ENCODE measurements around the gene SREBF2. TPM values are rescaled to one million over a fixed set of nuclear protein-coding genes. Genes with fewer than 3 reads are reported as not detected.

The SREBF2 gene
- total RNA-seq, 1 donor from 2014 or later, result 119 TPM

DNA sequence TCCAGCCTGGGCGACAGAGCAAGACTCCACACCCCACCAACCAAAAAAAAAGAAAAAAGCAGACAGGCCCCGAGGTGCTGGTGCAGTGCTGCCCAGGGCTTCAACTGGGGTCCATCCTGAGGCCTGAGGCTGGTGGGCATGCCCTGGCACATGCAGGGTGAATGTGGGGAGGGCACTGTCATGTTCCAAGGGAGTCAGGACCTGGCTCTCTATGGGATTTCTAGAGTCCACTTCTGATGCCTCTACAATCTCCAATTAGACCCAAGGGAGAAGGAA lies 103.9 kb downstream of the SREBF2 start:
- TF ChIP-seq, protein P1, sequence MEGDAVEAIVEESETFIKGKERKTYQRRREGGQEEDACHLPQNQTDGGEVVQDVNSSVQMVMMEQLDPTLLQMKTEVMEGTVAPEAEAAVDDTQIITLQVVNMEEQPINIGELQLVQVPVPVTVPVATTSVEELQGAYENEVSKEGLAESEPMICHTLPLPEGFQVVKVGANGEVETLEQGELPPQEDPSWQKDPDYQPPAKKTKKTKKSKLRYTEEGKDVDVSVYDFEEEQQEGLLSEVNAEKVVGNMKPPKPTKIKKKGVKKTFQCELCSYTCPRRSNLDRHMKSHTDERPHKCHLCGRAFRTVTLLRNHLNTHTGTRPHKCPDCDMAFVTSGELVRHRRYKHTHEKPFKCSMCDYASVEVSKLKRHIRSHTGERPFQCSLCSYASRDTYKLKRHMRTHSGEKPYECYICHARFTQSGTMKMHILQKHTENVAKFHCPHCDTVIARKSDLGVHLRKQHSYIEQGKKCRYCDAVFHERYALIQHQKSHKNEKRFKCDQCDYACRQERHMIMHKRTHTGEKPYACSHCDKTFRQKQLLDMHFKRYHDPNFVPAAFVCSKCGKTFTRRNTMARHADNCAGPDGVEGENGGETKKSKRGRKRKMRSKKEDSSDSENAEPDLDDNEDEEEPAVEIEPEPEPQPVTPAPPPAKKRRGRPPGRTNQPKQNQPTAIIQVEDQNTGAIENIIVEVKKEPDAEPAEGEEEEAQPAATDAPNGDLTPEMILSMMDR (conservative IDR thresholded peaks at IDR 0.05), result no peak
- H3K27ac Mint-ChIP-seq, result no peak overlapping the region
- DNase-seq (ENCODE audit: extremely low spot score, unreplicated experiment), result no peak
- H3K9me3 Mint-ChIP-seq, result no peaks in the 10 kb centered on the region
- H3K4me1 Mint-ChIP-seq (ENCODE audit: unreplicated experiment), result peaks cover 16% of the 10 kb centered on the region
- H3K36me3 Mint-ChIP-seq, result peaks cover 8% of the 10 kb centered on the region
- no peaks in the 10 kb centered on the region for H3K27me3 Mint-ChIP-seq
- H3K4me3 Mint-ChIP-seq, result no peak overlapping the region

DNA sequence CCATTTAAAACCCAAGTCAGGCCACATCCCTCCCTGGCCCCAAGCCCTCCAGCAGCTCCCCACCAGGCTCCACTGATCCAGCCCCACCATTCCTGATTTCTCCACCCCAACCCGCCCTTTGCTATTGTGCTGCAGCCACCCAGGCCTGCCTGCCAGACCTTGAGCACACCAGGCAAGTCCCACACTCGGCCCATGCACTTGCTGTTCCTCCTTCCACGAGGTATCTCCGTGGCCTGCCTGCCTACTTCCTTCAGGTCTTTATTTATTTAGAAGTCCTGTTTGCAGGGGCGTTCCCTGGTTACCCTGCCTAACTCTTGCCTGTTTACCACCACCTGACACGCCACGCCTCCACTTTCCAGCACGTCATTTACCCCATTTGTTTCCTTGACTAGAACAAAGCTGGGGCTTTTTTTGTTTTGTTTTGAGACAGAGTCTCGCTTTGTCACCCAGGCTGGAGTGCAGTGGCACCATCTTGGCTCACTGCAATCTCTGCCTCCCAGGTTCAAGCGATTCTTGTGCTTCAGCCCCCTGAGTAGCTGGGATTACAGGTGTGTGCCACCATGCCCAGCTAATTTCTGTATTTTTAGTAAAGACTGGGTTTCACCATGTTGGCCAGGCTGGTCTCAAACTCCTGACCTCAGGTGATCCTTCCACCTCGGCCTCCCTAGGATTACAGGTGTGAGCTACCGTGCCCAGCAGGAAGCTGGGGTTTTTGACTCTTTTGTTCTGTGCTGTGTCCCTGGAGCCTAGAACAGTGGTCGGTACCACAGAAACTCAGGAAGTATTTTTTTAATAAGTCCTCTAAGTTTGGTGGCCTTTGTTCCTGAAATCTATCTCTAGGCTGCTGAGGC lies 107.3 kb downstream of the SREBF2 start:
- no peak for DNase-seq (ENCODE audit: extremely low spot score, unreplicated experiment)
- Mint-ChIP-seq H3K4me3 (peak overlapping the region; percentile 47), H3K36me3 (peaks cover 11% of the 10 kb centered on the region), H3K27ac (peak overlapping the region; percentile 92), H3K4me1 (ENCODE audit: unreplicated experiment) (peaks cover 20% of the 10 kb centered on the region), H3K9me3 (no peaks in the 10 kb centered on the region), H3K27me3 (no peaks in the 10 kb centered on the region)
- TF ChIP-seq, protein P1 (conservative IDR thresholded peaks at IDR 0.05), result no peak

DNA sequence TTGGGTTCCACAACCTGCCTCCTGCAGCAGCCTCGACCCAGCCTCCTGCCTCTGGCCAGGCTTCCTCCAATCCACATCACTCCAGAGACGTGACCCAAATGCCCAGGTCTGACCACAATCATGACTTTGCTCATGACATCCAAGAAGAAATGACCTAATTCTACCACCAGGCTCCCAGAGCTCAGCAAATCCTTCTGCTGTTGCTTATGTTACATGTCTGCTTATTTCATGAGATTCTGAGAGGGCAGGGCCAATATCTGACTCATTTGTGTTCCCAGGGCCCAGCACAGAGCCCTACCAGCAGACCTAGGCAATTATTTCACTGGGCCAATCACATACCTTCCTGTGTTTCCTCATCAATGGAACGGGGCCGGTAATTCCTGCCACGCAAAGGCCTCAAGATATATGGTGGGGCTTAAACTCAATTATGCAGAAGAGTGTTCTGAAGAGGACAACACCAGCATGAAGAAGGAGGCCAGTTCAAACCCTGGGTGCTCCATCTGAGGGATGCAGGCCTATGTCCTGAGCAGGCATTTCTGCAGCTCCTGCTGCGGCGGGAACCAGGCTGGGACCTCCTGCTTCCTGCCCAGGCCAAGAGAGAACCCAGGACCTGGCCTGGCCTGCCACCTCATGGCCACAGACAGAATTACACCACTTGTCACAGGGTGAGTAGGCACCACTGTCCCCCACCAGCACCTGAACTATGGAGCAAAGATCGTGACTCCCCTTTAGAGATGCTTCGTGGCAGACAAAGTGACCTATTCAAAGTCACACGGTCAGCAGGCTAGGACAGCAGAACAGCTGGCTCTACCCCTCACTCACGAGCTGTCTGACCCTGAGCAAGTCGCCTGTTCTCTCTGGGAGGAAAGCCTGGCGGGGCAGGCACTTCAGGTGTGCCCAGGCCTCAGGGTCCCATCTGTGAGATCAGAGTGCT lies 108.2 kb downstream of the SREBF2 start:
- H3K27me3 Mint-ChIP-seq, result no peaks in the 10 kb centered on the region
- peak overlapping the region; percentile 92 for H3K27ac Mint-ChIP-seq
- peaks cover 11% of the 10 kb centered on the region for H3K36me3 Mint-ChIP-seq
- no peak for DNase-seq (ENCODE audit: extremely low spot score, unreplicated experiment)
- H3K4me1 Mint-ChIP-seq (ENCODE audit: unreplicated experiment), result peaks cover 26% of the 10 kb centered on the region
- TF ChIP-seq, protein P1 (conservative IDR thresholded peaks at IDR 0.05), result peak; percentile 92
- H3K9me3 Mint-ChIP-seq, result no peaks in the 10 kb centered on the region
- no peak overlapping the region for H3K4me3 Mint-ChIP-seq

DNA sequence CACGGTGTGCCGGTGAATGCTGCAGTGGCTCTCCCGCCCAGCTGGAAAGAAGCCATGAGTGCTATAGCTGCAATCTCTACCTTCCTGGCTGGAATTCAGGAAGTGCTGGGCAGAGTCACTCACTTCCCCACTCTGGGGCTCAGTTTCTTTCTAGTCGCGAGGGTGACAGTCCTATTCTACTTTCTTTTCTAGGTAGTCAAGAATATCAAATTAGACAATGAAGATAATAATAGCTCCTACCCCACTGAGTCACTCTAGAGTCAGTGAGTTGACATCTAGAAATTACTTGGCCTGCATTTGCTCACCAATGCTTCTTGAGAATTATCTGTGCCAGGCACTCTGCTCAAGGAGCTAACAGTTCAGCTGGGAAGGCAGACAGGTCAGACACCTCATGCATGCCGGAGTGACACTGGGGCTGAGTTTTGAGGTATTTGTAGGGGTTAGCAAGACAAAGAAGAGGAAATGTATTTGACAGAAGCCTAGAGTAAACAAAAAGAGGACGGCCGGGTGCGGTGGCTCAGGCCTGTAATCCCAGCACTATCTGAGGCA lies 110.8 kb downstream of the SREBF2 start:
- no peaks in the 10 kb centered on the region for H3K9me3 Mint-ChIP-seq
- H3K27ac Mint-ChIP-seq, result no peak overlapping the region
- DNase-seq (ENCODE audit: extremely low spot score, unreplicated experiment), result no peak
- H3K4me1 Mint-ChIP-seq (ENCODE audit: unreplicated experiment), result peaks cover 31% of the 10 kb centered on the region
- TF ChIP-seq, protein P1 (conservative IDR thresholded peaks at IDR 0.05), result no peak
- no peaks in the 10 kb centered on the region for H3K27me3 Mint-ChIP-seq
- H3K36me3 Mint-ChIP-seq, result peaks cover 11% of the 10 kb centered on the region
- peak overlapping the region; percentile 65 for H3K4me3 Mint-ChIP-seq

DNA sequence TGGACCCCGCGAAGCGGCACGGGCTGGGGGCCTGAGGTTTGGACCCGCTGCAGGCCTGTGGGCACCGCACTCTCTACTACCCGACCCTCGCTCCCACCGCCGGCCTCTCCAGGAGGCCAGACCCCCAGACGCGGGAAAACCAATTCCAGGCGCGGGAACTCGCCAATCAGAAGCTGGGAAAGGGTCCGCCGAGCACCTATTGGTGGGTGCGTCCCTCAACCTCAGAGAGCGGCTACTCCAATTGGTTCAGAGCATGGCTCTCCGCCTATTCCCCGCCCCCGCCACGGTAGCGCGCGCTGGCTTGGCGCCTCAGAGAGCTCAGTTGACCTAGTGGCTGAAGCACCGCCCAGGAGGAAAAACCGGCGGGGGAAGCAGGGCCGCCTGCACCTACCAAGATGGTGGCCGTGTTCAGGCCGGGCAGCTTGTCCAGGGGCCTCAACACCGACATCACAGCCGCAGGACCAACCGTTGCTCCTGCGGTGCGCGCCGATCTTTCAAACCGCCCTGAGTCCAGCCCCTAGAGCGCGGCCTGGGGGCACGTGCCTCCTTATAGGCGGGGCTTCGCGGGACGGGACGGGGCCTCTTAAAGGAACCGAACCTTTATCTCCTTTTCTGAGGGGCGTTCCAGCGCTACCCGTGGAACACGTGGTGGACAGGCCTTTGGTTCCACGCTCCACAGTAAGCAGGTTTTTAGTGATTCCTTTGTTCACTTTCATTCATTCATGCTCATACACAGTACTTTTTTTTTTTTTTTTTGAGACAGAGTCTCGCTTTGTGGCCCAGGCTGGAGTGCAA lies 113.9 kb downstream of the SREBF2 start, which contains the start of gene CENPM:
Gene CENPM (minus strand): TSS at position 524 of the 795 bp plus-strand sequence. CDS start 76 bp downstream, at position 448.
- Mint-ChIP-seq H3K27ac (peak within 1 kb of the TSS; percentile 76), H3K4me3 (peak within 1 kb of the TSS; percentile 92), H3K9me3 (no peaks in the 10 kb centered on the region), H3K27me3 (no peaks in the 10 kb centered on the region), H3K4me1 (ENCODE audit: unreplicated experiment) (peaks cover 28% of the 10 kb centered on the region), H3K36me3 (peaks cover 3% of the 10 kb centered on the region)
- peak; percentile 95 for DNase-seq (ENCODE audit: extremely low spot score, unreplicated experiment)
- TF ChIP-seq, protein P1 (conservative IDR thresholded peaks at IDR 0.05), result no peak

Data from type B pancreatic cell (in vitro differentiated cells).